SU-DHL-6 (cell line): ENCODE measurements around the gene MAP2K3.

Experiments
- H2AFZ ChIP-seq: fragments of 200-600 bp; sonication (generic); 2 replicates; pipeline ENCODE4 v1.6.1; 2014; ENCODE audit warnings: low read depth, mild to moderate bottlenecking, moderate library complexity, mixed read lengths, antibody characterized with exemption, low read length; ENCODE audit not compliant: severe bottlenecking
- H3F3A ChIP-seq: fragments of 200-600 bp; shearing (Covaris generic); 2 replicates; pipeline ENCODE4 v1.6.0; 2016; ENCODE audit warnings: antibody characterized with exemption, mild to moderate bottlenecking; ENCODE audit not compliant: insufficient read depth
- H3K27ac ChIP-seq: fragments of 200-600 bp; sonication (generic); 2 replicates; pipeline ENCODE4 v1.5.1; 2016; ENCODE audit warnings: low read depth, mild to moderate bottlenecking, low read length, moderate library complexity, mixed read lengths
- H3K27me3 ChIP-seq: fragments of 200-600 bp; sonication (generic), shearing (Covaris generic); 2 replicates; pipeline ENCODE4 v1.6.0; 2014; ENCODE audit warnings: mild to moderate bottlenecking, low read length
- H3K36me3 ChIP-seq: fragments of 200-600 bp; sonication (generic); 2 replicates; pipeline ENCODE4 v1.6.1; 2014; ENCODE audit warnings: mild to moderate bottlenecking, low read length, mixed read lengths
- H3K4me2 ChIP-seq: fragments of 300-600, 200-600 bp; shearing (Covaris generic), sonication (generic); 2 replicates; pipeline ENCODE4 v1.6.0; 2014; ENCODE audit warnings: low read length, low read depth, mild to moderate bottlenecking; ENCODE audit not compliant: poor library complexity, severe bottlenecking
- H3K4me3 ChIP-seq: fragments of 200-600 bp; sonication (generic); 2 replicates; pipeline ENCODE4 v1.5.1; 2014; ENCODE audit warnings: antibody characterized with exemption, low read length, mild to moderate bottlenecking, mixed read lengths; ENCODE audit not compliant: insufficient read depth, poor library complexity, severe bottlenecking
- H3K79me2 ChIP-seq: fragments of 200-600 bp; sonication (generic); 2 replicates; pipeline ENCODE4 v1.6.1; 2014; ENCODE audit warnings: mild to moderate bottlenecking, low read length, moderate library complexity; ENCODE audit not compliant: insufficient read depth
- H3K9ac ChIP-seq: fragments of 200-600 bp; sonication (generic); 2 replicates; pipeline ENCODE4 v1.7.0; 2014; ENCODE audit warnings: mild to moderate bottlenecking, low read length
- H3K9me2 ChIP-seq: fragments of 200-600 bp; sonication (generic); replicated peaks from 2 replicates; pipeline ENCODE4 v1.6.1; 2014; ENCODE audit warnings: low read length; ENCODE audit not compliant: insufficient read depth
- H3K9me3 ChIP-seq: fragments of 200-600 bp; sonication (generic); 2 replicates; pipeline ENCODE4 v1.6.1; 2014; ENCODE audit warnings: low read length, mixed read lengths; ENCODE audit not compliant: insufficient read depth
- H4K20me1 ChIP-seq: fragments of 200-600 bp; sonication (generic); 2 replicates; pipeline ENCODE4 v1.6.1; 2014; ENCODE audit warnings: low read depth, mild to moderate bottlenecking, antibody characterized with exemption, low read length, moderate library complexity, mixed read lengths
- CTCF ChIP-seq: fragments of 200-600 bp; sonication (generic); IDR thresholded peaks from one replicate; pipeline ENCODE4 v1.5.1; 2017; ENCODE audit warnings: antibody characterized with exemption, mild to moderate bottlenecking, low read length, moderate library complexity; ENCODE audit not compliant: insufficient read depth, poor library complexity, severe bottlenecking
- EZH2phosphoT487 ChIP-seq: fragments of 200-600 bp; sonication (generic), shearing (Covaris generic); conservative IDR thresholded peaks from 2 replicates; pipeline ENCODE4 v1.6.1; 2018; ENCODE audit warnings: mild to moderate bottlenecking, antibody characterized with exemption, low read length, moderate library complexity, mixed read lengths

MAP2K3 gene

GRCh38 chr17:21240369-21241055 lies 44.0 kb upstream of the MAP2K3 start:
- no peaks in the 10 kb centered on the region for H3K9me3 ChIP-seq
- H2AFZ ChIP-seq = no peak overlapping the region
- H3K4me2 ChIP-seq = no peak overlapping the region
- no peaks in the 10 kb centered on the region for H3K36me3 ChIP-seq
- no peak overlapping the region for H3K4me3 ChIP-seq
- H4K20me1 ChIP-seq = no peaks in the 10 kb centered on the region
- H3K9ac ChIP-seq = no peak overlapping the region
- H3K27ac ChIP-seq = no peak overlapping the region
- no peaks in the 10 kb centered on the region for H3K27me3 ChIP-seq
- TF ChIP-seq CTCF (no peak), EZH2phosphoT487 (no peak)
- no peaks in the 10 kb centered on the region for H3K79me2 ChIP-seq
- no peaks in the 10 kb centered on the region for H3F3A ChIP-seq
- no peaks in the 10 kb centered on the region for H3K9me2 ChIP-seq

- no peaks in the 10 kb centered on the region for H3K9me3 ChIP-seq
- no peaks in the 10 kb centered on the region for H3K36me3 ChIP-seq
- no peak overlapping the region for H3K4me2 ChIP-seq
- no peak overlapping the region for H3K9ac ChIP-seq
- H3F3A ChIP-seq = no peaks in the 10 kb centered on the region
- H3K9me2 ChIP-seq = no peaks in the 10 kb centered on the region
- no peaks in the 10 kb centered on the region for H3K79me2 ChIP-seq
- TF ChIP-seq EZH2phosphoT487 = no peak
- TF ChIP-seq CTCF = no peak
- no peak overlapping the region for H3K4me3 ChIP-seq
- no peaks in the 10 kb centered on the region for H4K20me1 ChIP-seq
- no peaks in the 10 kb centered on the region for H3K27me3 ChIP-seq
- H2AFZ ChIP-seq = no peak overlapping the region
- no peak overlapping the region for H3K27ac ChIP-seq
Observed at GRCh38 chr17:21241564-21241963, 42.9 kb upstream of the MAP2K3 start.

- Histone ChIP-seq H3K9ac (no peak overlapping the region), H3F3A (no peaks in the 10 kb centered on the region), H3K27ac (no peak overlapping the region), H3K36me3 (no peaks in the 10 kb centered on the region), H4K20me1 (no peaks in the 10 kb centered on the region), H2AFZ (no peak overlapping the region), H3K4me3 (no peak overlapping the region), H3K79me2 (no peaks in the 10 kb centered on the region), H3K9me3 (no peaks in the 10 kb centered on the region), H3K9me2 (no peaks in the 10 kb centered on the region), H3K27me3 (no peaks in the 10 kb centered on the region), H3K4me2 (no peak overlapping the region)
- TF ChIP-seq CTCF = no peak
- TF ChIP-seq EZH2phosphoT487 = no peak
Observed at GRCh38 chr17:21242026-21242697, 42.3 kb upstream of the MAP2K3 start.
